H1 (cell line): Measurements from ENCODE around the gene TOP3A. TPM values are rescaled to one million over a fixed set of nuclear protein-coding genes. Genes with fewer than 3 reads are reported as not detected.
A peak's percentile ranks its signal among the peaks of the same experiment; 100 is the strongest.

Experiments
- CTCF ChIA-PET: fragments of 300-600 bp; sonication (Branson Sonifier 250); formaldehyde crosslinking; loops from one replicate; lab custom pipeline; 2021; ENCODE audit not compliant: partially characterized antibody; lab: Charles Lee
- POLR2A ChIA-PET: fragments of 300-600 bp; sonication (Branson Sonifier 250); formaldehyde crosslinking; loops from one replicate; lab custom pipeline; 2021; ENCODE audit warnings: inconsistent platforms; ENCODE audit not compliant: partially characterized antibody; lab: Charles Lee
- DNase-seq, 2 experiments: peaks; one replicate each; pipeline versions ENCODE4 v3.0.0 to v3.0.0-alpha.2; 2010 to 2022; ENCODE audit warnings: low spot score in 2 of 2, low read depth in 1 of 2, mixed read lengths in 1 of 2
- FAIRE-seq: peaks from 2 replicates; lab custom pipeline; 2011; peaks lifted over from hg19 to GRCh38; lab: Jason Lieb, UNC
- H2AFZ ChIP-seq: 2 replicates; pipeline ENCODE4 v1.8.1; 2012; ENCODE audit warnings: low read length, inconsistent platforms
- H2AK5ac ChIP-seq: 2 replicates; pipeline ENCODE4 v1.6.1; 2013; ENCODE audit warnings: low read depth, low read length
- H2BK120ac ChIP-seq: replicated peaks from 2 replicates; pipeline ENCODE3; 2013; ENCODE audit warnings: low read depth, low read length, inconsistent platforms
- H2BK12ac ChIP-seq: 2 replicates; pipeline ENCODE4 v1.6.1; 2013; ENCODE audit warnings: low read depth, low read length
- H2BK15ac ChIP-seq: 2 replicates; pipeline ENCODE4 v1.6.1; 2013; ENCODE audit warnings: low read length
- H2BK20ac ChIP-seq: 2 replicates; pipeline ENCODE4 v1.6.1; 2013; ENCODE audit warnings: low read length
- H2BK5ac ChIP-seq: 2 replicates; pipeline ENCODE4 v1.6.1; 2013; ENCODE audit warnings: low read depth, low read length
- H3K14ac ChIP-seq: 2 replicates; pipeline ENCODE4 v1.6.1; 2013; ENCODE audit warnings: inconsistent platforms; ENCODE audit not compliant: insufficient read length
- H3K18ac ChIP-seq: 2 replicates; pipeline ENCODE4 v1.6.1; 2013; ENCODE audit warnings: low read length; ENCODE audit errors: extremely low read depth
- H3K23ac ChIP-seq: 2 replicates; pipeline ENCODE4 v1.6.1; 2013; ENCODE audit warnings: inconsistent platforms; ENCODE audit not compliant: insufficient read length
- H3K23me2 ChIP-seq: 2 replicates; pipeline ENCODE4 v1.6.1; 2013; ENCODE audit warnings: low read depth, low read length
- H3K27ac ChIP-seq: 2 replicates; pipeline ENCODE4 v1.6.1; 2011; ENCODE audit warnings: low read depth, low read length, inconsistent platforms
- H3K27me3 ChIP-seq, 4 experiments: replicated peaks in 1 of 4; 1 replicate in 1 of 4; 2 replicates in 3 of 4; pipeline versions ENCODE4 v1.6.1 to v1.8.1; 2011 to 2013; ENCODE audit warnings: low read length in 3 of 4, mild to moderate bottlenecking in 3 of 4, inconsistent platforms in 2 of 4, mixed read lengths in 2 of 4, moderate library complexity in 1 of 4; ENCODE audit not compliant: control insufficient read depth in 3 of 4, insufficient read depth in 3 of 4; ENCODE audit errors: extremely low read depth in 1 of 4
- H3K36me3 ChIP-seq, 4 experiments: 2 replicates each; pipeline versions ENCODE4 v1.6.1 to v1.8.1; 2011 to 2013; ENCODE audit warnings: mild to moderate bottlenecking in 4 of 4, low read length in 3 of 4, moderate library complexity in 2 of 4, control low read depth in 1 of 4, inconsistent platforms in 1 of 4; ENCODE audit not compliant: insufficient read depth in 4 of 4, control insufficient read depth in 2 of 4
- H3K4ac ChIP-seq: replicated peaks from 2 replicates; pipeline ENCODE3; 2013; ENCODE audit warnings: low read length, low read depth, mixed read lengths, inconsistent platforms; ENCODE audit not compliant: insufficient read length
- H3K4me1 ChIP-seq, 4 experiments: replicated peaks in 1 of 4; 1 replicate in 1 of 4; 2 replicates in 3 of 4; pipeline versions ENCODE4 v1.6.1 to v1.8.1; 2011 to 2013; ENCODE audit warnings: low read length in 3 of 4, inconsistent platforms in 2 of 4, mixed read lengths in 1 of 4; ENCODE audit not compliant: insufficient read depth in 4 of 4, control insufficient read depth in 3 of 4
- H3K4me2 ChIP-seq, 2 experiments: 2 replicates each; pipeline versions ENCODE4 v1.6.1 to v1.8.1; 2011 to 2013; ENCODE audit warnings: low read depth in 2 of 2, low read length in 2 of 2, control low read depth in 1 of 2, inconsistent platforms in 1 of 2, mild to moderate bottlenecking in 1 of 2; ENCODE audit not compliant: insufficient read depth in 1 of 2
- H3K4me3 ChIP-seq, 4 experiments: fragments of 200-600, 300-600 bp in 1 of 4; sonication (generic), shearing (Covaris generic), sonication (Bioruptor Twin) in 1 of 4; 2 replicates each; pipeline versions ENCODE4 v1.5.1 to v1.8.1; 2011 to 2016; ENCODE audit warnings: low read length in 4 of 4, low read depth in 3 of 4, control low read depth in 2 of 4, inconsistent platforms in 2 of 4, mild to moderate bottlenecking in 2 of 4, mixed read lengths in 1 of 4, moderate library complexity in 1 of 4; ENCODE audit not compliant: insufficient read depth in 2 of 4; ENCODE audit errors: extremely low read depth in 1 of 4
- H3K56ac ChIP-seq: replicated peaks from 2 replicates; pipeline ENCODE3; 2013; ENCODE audit warnings: low read depth, mild to moderate bottlenecking, mixed read lengths, low read length, inconsistent platforms; ENCODE audit not compliant: insufficient read length
- H3K79me1 ChIP-seq: 2 replicates; pipeline ENCODE4 v1.6.1; 2013; ENCODE audit warnings: low read depth, low read length, control low read depth
- H3K79me2 ChIP-seq, 2 experiments: 2 replicates each; pipeline versions ENCODE4 v1.6.1 to v1.8.1; 2012 to 2013; ENCODE audit warnings: low read length in 2 of 2, mild to moderate bottlenecking in 2 of 2, inconsistent platforms in 1 of 2; ENCODE audit not compliant: insufficient read depth in 2 of 2, control insufficient read depth in 1 of 2
- H3K9ac ChIP-seq, 4 experiments: replicated peaks in 1 of 4; 1 replicate in 1 of 4; 2 replicates in 3 of 4; pipeline versions ENCODE4 v1.6.1 to v1.8.1; 2011 to 2013; ENCODE audit warnings: low read depth in 3 of 4, low read length in 3 of 4, control low read depth in 2 of 4, mild to moderate bottlenecking in 2 of 4, moderate library complexity in 2 of 4, inconsistent platforms in 1 of 4; ENCODE audit errors: extremely low read depth in 1 of 4
- H3K9me3 ChIP-seq, 2 experiments: 2 replicates each; pipeline versions ENCODE4 v1.6.1 to v1.8.1; 2012 to 2013; ENCODE audit warnings: mild to moderate bottlenecking in 2 of 2, moderate library complexity in 2 of 2, control low read depth in 1 of 2, inconsistent platforms in 1 of 2, low read depth in 1 of 2, low read length in 1 of 2, mixed read lengths in 1 of 2; ENCODE audit not compliant: insufficient read depth in 2 of 2
- H4K20me1 ChIP-seq, 2 experiments: replicated peaks in 1 of 2; 2 replicates each; pipeline versions ENCODE3 to v1.8.1; 2011 to 2013; ENCODE audit warnings: inconsistent platforms in 2 of 2, low read length in 2 of 2, mild to moderate bottlenecking in 1 of 2; ENCODE audit not compliant: insufficient read depth in 2 of 2, control insufficient read depth in 1 of 2
- H4K5ac ChIP-seq: 2 replicates; pipeline ENCODE4 v1.6.1; 2013; ENCODE audit warnings: low read length, low read depth, mixed read lengths, inconsistent platforms; ENCODE audit not compliant: insufficient read length
- H4K8ac ChIP-seq: 2 replicates; pipeline ENCODE4 v1.8.0; 2013; ENCODE audit warnings: mild to moderate bottlenecking, moderate library complexity, low read length, inconsistent platforms; ENCODE audit not compliant: insufficient read depth; ENCODE audit errors: extremely low read depth
- H4K91ac ChIP-seq: replicated peaks from 2 replicates; pipeline ENCODE3; 2013; ENCODE audit warnings: low read length, mixed read lengths, inconsistent platforms; ENCODE audit not compliant: insufficient read length
- CHD2 ChIP-seq: IDR thresholded peaks from 2 replicates; pipeline ENCODE4 v1.6.1; 2012; ENCODE audit warnings: low read length, improper control_type of control experiment
- CREB1 ChIP-seq: IDR thresholded peaks from 2 replicates; pipeline ENCODE4 v1.6.1; 2012; ENCODE audit warnings: inconsistent platforms
- JUN ChIP-seq: IDR thresholded peaks from 2 replicates; pipeline ENCODE4 v1.6.1; 2011; ENCODE audit warnings: low read depth, mild to moderate bottlenecking, improper control_type of control experiment, low read length
- NANOG ChIP-seq: IDR thresholded peaks from 2 replicates; pipeline ENCODE4 v1.6.1; 2011; ENCODE audit warnings: low read length, low read depth, mild to moderate bottlenecking, inconsistent platforms; ENCODE audit not compliant: insufficient read depth, poor library complexity, severe bottlenecking
- POLR2AphosphoS5 ChIP-seq: IDR thresholded peaks from 2 replicates; pipeline ENCODE4 v1.6.1; 2011; ENCODE audit warnings: low read depth, low read length
- YY1 ChIP-seq: IDR thresholded peaks from 2 replicates; pipeline ENCODE4 v1.6.1; 2011; ENCODE audit warnings: low read depth, mild to moderate bottlenecking, low read length
- WGBS, 2 experiments: shearing (Covaris generic) in 1 of 2; methylation state at CpG; one replicate each; pipeline versions ENCODE4 v1.1.6 to v1.1.7; 2013 to 2015; ENCODE audit warnings: low lambda C conversion rate in 2 of 2, mixed read lengths in 2 of 2, inconsistent platforms in 1 of 2, low coverage in 1 of 2, missing lambda C conversion rate in 1 of 2; ENCODE audit not compliant: insufficient replicate concordance in 2 of 2, insufficient coverage in 1 of 2, insufficient read length in 1 of 2; ENCODE audit errors: extremely low coverage in 1 of 2, missing lambda C conversion rate in 1 of 2; 5-methylcytosine and 5-hydroxymethylcytosine counted together
- polyA plus RNA-seq, 7 experiments: library from polyadenylated mRNA; depleted of rRNA in 3 of 7; stranded (reverse) in 5 of 7; unstranded in 2 of 7; fragments of >200 nt in 5 of 7; fragments of 200-250 nt in 2 of 7; gene quantifications; 1 replicate in 5 of 7; 2 replicates in 1 of 7; 4 replicates in 1 of 7; pipeline versions ENCODE4 v1.2.1 to v1.2.3, GENCODE V29; 2011 to 2013; ENCODE audit warnings: missing spikeins in 2 of 7, mixed read lengths in 2 of 7
- total RNA-seq: library from RNA; stranded (reverse); fragmentation: NEBNext Ultra II Directional; extraction: Animal tissue kit (Norgen Biotek cat#: 25700); gene quantifications from 2 replicates; pipeline ENCODE4 v1.2.1, GENCODE V29; 2021
- TF ChIP-seq, protein P1 (sequence below), 3 experiments: IDR thresholded peaks; 1 replicate in 2 of 3; 2 replicates in 1 of 3; pipeline versions ENCODE4 v1.5.1 to v1.6.1; 2011; ENCODE audit warnings: low read length in 3 of 3, mild to moderate bottlenecking in 3 of 3, inconsistent platforms in 2 of 3, low read depth in 1 of 3, moderate library complexity in 1 of 3; ENCODE audit not compliant: insufficient read depth in 1 of 3; ENCODE audit errors: control extremely low read depth in 1 of 3
- TF ChIP-seq, protein P2 (sequence below): IDR thresholded peaks from 2 replicates; pipeline ENCODE4 v1.6.1; 2011; ENCODE audit warnings: low read length, improper control_type of control experiment
- TF ChIP-seq, protein P3 (sequence below): IDR thresholded peaks from 2 replicates; pipeline ENCODE4 v1.6.1; 2011; ENCODE audit warnings: low read depth, mild to moderate bottlenecking, low read length; ENCODE audit not compliant: insufficient read depth

TOP3A gene
- total and polyA plus RNA-seq, 2 of the 8 experiments (the other 6 are each of a cell fraction or from before 2014, with no cell fraction given) = 23.4 to 54.3 TPM

DNA sequence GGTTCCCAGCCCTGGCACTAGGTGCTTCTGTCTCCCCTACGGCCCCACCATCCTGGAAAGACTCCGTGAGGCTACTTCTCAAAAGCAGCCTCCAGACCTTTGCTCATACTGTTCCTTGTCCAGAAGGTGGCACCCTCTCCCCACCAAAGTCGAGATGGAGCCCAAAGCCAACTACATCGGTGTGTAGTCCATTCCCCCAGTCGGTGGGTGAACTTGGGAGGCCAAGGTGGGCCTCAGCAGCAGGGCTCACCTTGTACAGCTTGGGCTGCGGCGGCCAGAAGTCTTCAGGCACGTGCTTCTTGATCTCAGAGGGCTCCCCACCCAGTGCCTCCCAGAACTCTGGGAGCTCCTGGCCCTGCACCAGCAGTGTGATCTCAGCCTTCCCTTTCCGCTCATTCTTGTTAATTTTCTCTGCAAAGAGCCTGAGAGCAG lies 66.5 kb downstream of the TOP3A start:
- H3K36me3 ChIP-seq = peaks cover 36 to 67% (median 55%) of the 10 kb centered on the region in 4 experiments
- no peaks in the 10 kb centered on the region for H3K27me3 ChIP-seq
- no peak overlapping the region for H2BK15ac ChIP-seq
- H4K8ac ChIP-seq = no peak overlapping the region
- H3K56ac ChIP-seq = no peak overlapping the region
- ChIA-PET POLR2A (interaction anchor here (0.8 to 13.9 kb wide), 9 partner anchors 9 to 73 kb away, joined by 3 to 171 read pairs (median 7); partner anchors contain the start of genes ALKBH5, FLII, MIEF2 and SMCR8), CTCF (interaction anchor here (0.6 to 4.0 kb wide), 25 partner anchors 9 to 99 kb away, joined by 3 to 30 read pairs (median 4); partner anchors contain the start of genes FLII and MIEF2)
- H2BK5ac ChIP-seq = no peak overlapping the region
- H3K27ac ChIP-seq = no peak overlapping the region
- H3K18ac ChIP-seq = no peak overlapping the region
- no peak overlapping the region for H2BK120ac ChIP-seq
- H3K23me2 ChIP-seq = peaks cover 5% of the 10 kb centered on the region
- H2AK5ac ChIP-seq = no peak overlapping the region
- H4K91ac ChIP-seq = no peak overlapping the region
- DNase-seq (peak in 1 of 2 experiments; percentile 76), FAIRE-seq (peak; percentile 13)
- H2AFZ ChIP-seq = no peak overlapping the region
- H4K20me1 ChIP-seq = peaks cover 9 to 16% of the 10 kb centered on the region in 2 experiments
- no peak overlapping the region for H2BK20ac ChIP-seq
- no peak overlapping the region for H3K14ac ChIP-seq
- no peak overlapping the region for H3K4me3 ChIP-seq
- peaks cover 0 to 16% (median 9%) of the 10 kb centered on the region in 4 experiments; a peak in 6 of 7 replicates for H3K4me1 ChIP-seq
- no peak overlapping the region for H2BK12ac ChIP-seq
- WGBS, 2 experiments = 80% methylated on average over 9 of the region's 9 CpGs; no CpG with 5 or more reads in 1 of the 2 experiments
- H3K79me1 ChIP-seq = no peaks in the 10 kb centered on the region; the same call in 1 of the 2 replicates
- no peak overlapping the region for H3K4me2 ChIP-seq
- no peaks in the 10 kb centered on the region for H3K9me3 ChIP-seq
- H4K5ac ChIP-seq = no peak overlapping the region
- no peak overlapping the region for H3K23ac ChIP-seq
- H3K9ac ChIP-seq = no peak overlapping the region
- no peaks in the 10 kb centered on the region for H3K79me2 ChIP-seq
- H3K4ac ChIP-seq = no peak overlapping the region
- TF ChIP-seq NANOG (no peak), YY1 (no peak), CREB1 (no peak), CHD2 (no peak), POLR2AphosphoS5 (0 out of 2 replicates have a peak, but pooled peaks have one; percentile 6), JUN (no peak)
- TF ChIP-seq, protein P1, sequence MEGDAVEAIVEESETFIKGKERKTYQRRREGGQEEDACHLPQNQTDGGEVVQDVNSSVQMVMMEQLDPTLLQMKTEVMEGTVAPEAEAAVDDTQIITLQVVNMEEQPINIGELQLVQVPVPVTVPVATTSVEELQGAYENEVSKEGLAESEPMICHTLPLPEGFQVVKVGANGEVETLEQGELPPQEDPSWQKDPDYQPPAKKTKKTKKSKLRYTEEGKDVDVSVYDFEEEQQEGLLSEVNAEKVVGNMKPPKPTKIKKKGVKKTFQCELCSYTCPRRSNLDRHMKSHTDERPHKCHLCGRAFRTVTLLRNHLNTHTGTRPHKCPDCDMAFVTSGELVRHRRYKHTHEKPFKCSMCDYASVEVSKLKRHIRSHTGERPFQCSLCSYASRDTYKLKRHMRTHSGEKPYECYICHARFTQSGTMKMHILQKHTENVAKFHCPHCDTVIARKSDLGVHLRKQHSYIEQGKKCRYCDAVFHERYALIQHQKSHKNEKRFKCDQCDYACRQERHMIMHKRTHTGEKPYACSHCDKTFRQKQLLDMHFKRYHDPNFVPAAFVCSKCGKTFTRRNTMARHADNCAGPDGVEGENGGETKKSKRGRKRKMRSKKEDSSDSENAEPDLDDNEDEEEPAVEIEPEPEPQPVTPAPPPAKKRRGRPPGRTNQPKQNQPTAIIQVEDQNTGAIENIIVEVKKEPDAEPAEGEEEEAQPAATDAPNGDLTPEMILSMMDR (IDR thresholded peaks at IDR 0.05; ENCODE audit: control extremely low read depth in 1 of 3, insufficient read depth in 1 of 3, low read depth in 1 of 3, low read length in 3 of 3) = peak; percentile 73 to 84 (median 73)
- TF ChIP-seq, protein P2, sequence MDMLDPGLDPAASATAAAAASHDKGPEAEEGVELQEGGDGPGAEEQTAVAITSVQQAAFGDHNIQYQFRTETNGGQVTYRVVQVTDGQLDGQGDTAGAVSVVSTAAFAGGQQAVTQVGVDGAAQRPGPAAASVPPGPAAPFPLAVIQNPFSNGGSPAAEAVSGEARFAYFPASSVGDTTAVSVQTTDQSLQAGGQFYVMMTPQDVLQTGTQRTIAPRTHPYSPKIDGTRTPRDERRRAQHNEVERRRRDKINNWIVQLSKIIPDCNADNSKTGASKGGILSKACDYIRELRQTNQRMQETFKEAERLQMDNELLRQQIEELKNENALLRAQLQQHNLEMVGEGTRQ = no peak
- TF ChIP-seq, protein P3, sequence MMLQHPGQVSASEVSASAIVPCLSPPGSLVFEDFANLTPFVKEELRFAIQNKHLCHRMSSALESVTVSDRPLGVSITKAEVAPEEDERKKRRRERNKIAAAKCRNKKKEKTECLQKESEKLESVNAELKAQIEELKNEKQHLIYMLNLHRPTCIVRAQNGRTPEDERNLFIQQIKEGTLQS = no peak
